LHCN-M2 (cell line): ENCODE measurements around the gene IFT81. TPM values are rescaled to one million over a fixed set of nuclear protein-coding genes. Genes with fewer than 3 reads are reported as not detected.
A peak's percentile ranks its signal among the peaks of the same experiment; 100 is the strongest.
"Not testable (repeated sequence)": the region's sequence is repeated elsewhere in the genome, so short reads cannot be mapped to it uniquely, and the experiment has no call there.

Experiments used
- DNase-seq: peaks from one replicate; pipeline ENCODE4 v3.0.0-alpha.2; 2012; ENCODE audit warnings: low read depth
- total RNA-seq: library from RNA; depleted of rRNA; stranded (reverse); fragments of >200 nt; gene quantifications from 2 replicates; pipeline ENCODE4 v1.2.3, GENCODE V29; 2014

Gene IFT81
- total RNA-seq, 1 experiment from 2014 or later = 16.9 TPM

DNA sequence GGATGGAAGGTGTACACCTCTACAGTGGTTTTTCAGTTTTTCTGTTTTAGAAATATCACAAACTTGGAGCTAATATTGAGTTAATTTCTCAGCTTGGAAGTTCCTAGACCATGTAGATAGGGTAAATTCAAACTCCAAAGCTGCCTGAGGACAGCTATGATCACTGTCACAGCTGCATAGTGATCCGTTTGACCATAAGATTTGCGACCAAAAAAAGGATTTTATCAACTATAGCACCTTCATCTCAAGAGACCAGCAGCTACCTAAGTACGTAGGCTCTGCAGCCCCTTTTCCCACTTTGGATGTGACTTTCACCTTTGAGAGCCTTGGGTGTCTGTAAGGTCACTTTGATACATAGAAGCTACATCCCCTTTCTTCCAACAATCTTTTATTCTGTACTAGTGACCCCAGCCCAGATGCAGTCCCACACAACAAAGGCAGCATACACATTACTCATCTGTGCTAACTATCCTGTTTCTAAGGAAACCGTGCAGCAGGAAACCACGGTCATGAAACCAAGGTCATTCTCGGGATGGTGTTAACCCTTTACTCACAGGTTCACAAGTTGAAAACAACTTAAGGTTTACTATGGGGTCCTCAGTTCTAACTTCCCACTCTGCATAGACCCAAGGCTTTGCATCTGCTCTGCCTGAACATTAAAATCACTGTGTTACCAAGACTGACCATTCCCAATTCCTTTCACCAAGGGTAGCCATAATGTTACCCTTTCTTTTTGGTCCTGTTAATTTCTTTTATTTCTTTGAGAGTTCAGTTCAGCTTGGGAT is 75.4 kb downstream of the IFT81 start:
- DNase-seq = peak; percentile 80

DNA sequence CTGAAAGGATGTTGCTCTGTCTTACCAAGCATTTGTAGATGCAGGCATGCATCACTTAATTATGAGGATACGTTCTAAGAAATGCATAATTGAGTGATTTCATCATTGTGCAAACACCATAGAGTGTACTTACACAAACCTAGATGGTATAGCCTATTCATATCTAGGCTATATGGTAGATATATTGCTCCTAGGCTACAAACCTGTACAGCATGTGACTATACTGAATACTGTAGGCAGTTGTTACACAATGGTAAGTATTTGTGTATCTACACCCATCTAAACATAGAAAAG is 75.9 kb downstream of the IFT81 start:
- DNase-seq = no peak

DNA sequence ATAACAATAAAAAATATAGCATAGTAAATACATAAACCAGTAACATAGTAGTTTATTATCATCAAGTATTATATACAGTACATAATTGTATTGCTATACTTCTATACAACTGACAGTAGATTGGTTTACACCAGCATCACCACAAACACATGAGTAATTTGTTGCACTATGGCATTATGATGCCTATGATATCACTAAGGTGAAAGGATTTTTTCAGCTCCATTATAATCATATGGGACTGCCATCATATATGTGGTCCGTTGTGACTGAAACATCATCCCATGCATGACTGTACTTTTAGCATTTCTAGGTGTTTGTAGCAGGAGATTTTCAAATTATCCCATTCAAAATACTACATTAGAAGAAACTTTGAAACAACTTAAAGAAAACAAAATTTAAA is 77.8 kb downstream of the IFT81 start:
- no peak for DNase-seq

DNA sequence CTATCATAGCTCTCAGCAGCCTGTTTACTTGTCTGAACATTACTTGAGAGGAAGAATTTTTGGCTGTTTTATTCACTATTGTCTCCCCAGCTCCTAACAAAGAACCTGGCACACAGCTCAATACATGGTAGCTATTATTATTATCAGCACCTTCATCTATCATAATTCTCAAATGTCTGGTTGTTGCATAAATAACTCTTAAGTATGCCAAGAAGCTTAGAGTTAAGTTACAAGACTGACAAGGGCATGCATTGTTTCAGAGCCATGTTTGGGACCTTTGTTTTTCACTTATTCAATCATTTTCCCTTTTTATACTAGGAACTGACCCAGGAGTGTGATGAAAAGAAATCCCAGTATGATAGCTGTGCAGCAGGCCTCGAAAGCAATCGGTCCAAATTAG is 79.4 kb downstream of the IFT81 start:
- DNase-seq = no peak

DNA sequence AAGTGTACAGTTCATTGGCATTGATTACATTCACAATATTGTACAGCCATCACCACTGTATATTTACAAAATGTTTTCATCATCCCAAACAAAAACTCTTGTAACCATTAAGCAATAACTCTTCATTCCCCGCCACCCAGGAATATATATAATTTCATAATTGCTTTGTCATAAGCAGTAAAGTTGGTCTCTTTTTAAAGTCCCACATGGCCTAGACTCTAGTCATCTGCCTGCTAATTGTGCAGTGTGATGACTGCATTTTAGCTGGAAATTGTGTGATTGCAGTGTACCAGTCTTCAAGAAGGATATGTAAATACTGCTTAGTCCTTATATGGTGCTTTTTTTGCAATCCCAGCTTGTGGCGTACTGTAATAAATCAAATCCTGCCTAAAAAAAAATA is 81.8 kb downstream of the IFT81 start:
- DNase-seq = no peak

DNA sequence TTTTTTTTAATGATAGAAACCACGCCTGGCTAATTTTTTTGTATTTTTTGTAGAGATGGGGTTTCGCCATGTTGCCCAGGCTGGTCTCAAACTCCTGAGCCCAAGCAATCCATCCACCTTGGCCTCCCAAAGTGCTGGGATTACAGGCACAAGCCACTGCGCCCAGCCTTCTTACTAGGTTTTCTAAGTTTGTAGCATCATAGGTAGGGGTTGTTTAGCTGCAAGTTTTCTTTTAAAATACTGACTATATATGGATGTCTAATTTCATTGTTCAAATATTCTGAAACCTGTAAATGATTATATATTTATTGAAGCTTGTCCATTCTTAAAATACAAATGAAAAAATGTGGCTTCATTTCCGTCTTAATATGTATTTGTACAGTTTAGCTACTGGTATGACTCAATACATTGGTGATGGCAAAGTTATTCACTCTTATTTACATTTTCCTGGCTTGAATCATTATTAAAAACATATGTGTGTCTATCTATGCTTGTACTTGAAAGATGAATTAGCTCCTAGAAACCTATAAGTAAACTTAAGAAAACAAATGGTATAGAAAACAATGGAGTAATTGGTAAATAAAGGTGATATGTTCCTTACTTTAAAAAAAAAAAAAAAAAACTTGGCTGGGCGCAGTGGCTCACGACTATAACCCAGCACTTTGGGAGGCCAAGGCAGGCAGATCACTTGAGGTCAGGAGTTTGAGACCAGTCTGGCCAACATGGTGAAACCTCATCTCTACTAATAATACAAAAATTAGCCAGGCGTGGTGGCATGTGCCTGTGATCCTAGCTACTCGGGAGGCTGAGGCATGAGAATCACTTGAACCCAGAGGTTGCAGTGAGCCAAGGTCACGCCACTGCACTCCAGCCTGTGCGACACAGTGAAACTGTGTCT is 87.7 kb downstream of the IFT81 start:
- DNase-seq = peak; percentile 62

DNA sequence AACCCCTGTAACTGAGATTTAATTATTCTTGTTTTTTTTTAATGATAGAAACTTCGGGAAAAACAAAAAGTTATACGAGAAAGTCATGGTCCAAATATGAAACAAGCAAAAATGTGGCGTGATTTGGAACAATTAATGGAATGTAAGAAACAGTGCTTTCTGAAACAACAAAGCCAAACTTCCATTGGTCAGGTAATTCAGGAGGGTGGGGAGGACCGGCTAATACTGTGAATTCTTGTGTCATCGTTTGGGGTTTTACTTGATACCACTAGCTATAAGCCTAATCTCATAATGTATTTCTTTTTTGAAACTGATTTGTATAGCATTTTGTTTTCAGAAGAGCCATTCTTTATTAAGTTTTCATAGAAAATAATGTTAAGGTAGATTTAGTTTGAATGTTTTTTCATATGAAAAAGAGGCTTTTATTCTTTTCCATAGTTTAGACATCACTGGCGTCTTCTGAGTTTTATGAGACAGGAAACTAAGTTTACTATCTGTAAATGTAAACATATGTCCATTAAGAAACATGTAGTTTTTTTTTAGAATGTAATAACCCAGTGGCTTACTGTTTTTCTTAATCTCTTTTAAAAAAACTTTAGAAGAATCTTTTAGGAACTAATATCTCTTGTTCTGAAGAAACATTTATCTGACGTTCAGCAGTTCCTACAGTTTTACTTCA is 94.0 kb downstream of the IFT81 start:
- DNase-seq = no peak

DNA sequence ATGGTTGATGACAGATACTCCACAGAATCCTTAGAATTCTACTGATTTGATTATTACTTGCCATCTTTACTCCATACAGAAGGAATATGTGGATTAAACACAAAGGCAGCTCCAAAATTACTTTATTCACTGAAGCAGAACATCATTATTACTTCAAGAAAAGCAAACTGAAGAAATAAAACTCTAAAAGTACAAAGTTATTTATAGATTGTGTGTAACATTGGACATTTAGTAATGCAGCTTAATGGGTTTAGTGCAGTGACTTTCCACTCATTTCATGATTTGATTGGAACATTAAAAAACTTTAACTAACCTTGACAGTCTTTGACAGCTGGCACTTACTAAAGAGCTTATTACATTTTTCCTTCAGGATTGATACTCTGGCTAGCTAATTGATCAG is 97.9 kb downstream of the IFT81 start:
- DNase-seq = no peak

DNA sequence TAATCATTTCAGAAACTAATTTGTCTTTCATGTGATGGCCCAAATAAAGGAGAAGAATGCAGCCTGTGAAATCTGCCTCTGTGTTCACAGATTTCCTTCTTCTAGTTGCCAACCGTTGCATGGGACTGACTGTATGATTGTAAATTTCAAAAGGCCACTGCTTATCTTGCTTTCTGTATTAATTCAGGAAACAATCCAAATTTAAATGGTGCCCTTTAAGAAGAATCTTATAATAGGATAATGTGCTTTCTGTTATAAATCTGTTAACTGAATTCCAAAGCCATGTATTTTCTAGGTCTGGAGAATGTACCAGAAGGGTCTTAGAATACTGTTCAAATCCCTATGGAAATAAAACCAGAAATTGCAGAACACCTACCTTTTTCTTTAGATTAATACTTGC is 98.3 kb downstream of the IFT81 start:
- no peak for DNase-seq

DNA sequence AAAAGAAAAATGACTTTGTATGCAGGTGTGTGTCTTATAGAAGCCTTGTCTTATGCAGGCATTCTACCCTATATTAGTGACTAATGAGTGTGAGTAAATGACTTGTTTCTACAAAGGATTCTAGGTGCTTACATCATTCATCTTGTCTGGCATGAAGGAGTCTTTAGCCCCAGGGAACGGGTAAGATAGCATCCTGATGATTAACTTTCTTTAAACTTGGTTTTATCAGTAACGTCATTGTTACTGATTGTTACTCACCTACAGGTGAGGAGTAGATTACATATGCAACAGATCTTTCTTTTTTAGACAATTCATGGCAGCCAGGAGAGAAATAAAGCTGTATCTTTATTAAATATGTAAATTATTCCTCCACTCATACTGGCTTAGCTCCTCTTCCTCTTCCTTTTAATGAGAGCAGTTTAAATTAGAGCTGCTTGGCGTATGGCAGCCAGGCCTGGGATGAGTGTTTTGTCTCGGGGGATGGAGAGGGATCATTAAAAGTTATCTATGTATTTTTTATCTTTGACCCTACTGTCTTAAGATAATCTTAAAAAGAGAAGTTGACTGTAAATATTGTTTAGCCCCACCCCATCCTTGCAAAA is 99.7 kb downstream of the IFT81 start:
- no peak for DNase-seq

DNA sequence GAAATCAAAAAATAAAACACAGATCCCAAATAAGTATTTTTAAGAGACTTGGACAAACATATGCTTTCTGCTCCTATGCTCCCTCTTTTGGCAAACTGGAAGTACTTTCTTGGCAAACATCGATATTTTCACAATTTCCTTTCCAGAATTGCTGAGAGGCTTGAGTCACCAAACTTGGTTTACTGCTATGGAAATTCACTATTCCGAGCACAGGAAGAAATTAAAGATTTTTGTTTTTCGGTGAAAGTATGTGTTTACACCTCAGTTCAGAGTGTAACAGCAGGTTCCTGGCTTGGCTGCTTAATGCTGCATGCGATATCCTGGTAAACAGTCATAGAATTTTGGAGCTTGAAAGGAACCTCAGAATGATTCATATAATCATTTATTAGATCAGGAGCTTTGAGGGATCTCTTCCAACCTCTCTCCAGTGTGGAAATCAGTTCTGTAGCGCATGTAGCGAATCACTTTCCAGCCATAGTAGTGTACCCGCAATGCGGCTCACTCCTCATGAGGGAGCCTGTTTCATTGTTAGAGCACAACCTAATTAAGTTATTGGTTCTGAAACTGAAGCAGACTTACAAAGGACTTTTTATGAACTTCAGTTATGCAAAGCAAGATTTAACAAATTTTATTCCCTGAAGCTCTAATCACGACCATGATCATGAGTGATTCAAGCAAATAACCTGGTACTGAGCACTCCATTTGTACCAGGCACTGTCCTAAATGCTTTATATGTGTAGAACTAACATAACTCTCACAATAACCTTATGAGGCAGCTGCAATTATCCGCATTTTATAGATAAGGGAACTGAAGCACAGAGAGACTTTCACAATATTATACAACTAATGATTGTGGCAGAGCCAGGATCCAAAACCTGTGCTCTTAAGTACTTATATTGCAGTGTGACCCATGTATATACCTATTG is 100.5 kb downstream of the IFT81 start:
- DNase-seq = peak; percentile 72

DNA sequence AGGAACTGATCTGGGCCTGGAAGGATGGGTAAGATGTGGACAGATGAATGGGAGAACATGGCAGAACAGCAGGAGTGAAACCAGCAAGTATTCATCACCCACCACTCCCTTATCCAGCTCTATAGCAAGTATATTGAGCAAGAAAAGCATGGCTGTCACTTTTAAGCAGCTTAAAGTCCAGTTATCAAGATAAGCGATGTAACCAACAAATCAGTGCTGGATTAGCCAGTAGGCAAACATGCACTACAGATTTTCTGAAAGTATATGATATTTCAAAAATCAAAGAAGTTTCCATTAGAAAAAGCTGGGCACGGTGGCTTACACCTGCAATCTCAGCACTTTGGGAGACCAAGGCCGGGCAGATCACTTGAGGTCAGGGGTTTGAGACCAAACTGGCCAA is 103.0 kb downstream of the IFT81 start:
- no peak for DNase-seq

DNA sequence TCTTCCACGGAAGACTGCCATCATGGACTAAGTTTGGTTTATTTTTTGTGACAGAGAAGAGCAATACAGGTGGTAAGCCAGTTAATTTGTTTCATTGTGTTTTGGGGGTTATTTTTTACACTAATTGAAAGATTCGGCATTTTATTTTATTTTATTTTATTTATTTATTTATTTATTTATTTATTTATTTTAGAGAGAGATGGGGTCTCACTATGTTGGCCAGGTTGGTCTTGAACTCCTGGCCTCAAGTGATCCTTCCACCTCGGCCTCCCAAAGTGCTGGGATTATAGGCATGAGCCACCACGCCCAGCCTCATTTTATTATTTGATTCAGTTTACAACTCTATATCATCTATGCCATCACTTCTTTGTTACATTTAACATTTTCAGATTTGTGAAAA is 104.2 kb downstream of the IFT81 start:
- not testable (repeated sequence) for DNase-seq

DNA sequence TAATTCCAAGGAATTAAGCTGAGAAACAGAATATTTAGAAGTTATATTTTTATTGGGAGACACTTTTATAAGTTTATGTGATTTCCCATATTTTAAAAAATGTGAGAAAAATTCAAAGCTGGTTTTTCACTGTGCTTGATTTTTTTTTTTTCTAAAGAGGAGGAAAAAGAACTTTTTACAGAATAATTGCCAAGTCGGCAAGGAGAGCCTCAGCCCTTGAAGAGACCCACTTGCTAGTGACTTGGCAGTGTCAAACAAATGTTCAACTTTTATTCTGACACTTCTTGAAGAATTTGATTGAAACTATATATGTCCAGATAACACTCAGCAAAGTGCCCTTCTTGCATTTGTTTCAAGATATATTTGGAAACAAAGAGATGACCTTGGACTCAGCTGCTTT is 104.6 kb downstream of the IFT81 start:
- no peak for DNase-seq

DNA sequence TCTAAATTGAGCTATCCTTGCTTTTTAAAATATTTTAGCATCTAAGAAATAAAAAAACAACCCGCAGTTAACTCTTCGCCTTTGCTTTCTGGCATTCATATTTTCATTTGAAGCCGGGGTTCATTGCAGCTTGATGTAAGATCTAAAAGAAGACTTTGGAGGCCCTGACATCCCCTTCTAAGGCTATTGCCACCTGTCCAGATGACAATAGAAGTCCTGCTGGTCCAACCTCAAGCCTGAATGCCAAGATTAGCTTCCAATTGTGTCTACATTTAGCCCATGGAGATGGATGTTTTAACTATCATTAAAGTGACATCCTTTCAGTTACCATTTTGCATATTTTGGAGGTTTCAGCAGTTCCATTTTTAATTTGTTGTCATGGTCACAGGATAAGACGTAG is 105.3 kb downstream of the IFT81 start:
- no peak for DNase-seq

DNA sequence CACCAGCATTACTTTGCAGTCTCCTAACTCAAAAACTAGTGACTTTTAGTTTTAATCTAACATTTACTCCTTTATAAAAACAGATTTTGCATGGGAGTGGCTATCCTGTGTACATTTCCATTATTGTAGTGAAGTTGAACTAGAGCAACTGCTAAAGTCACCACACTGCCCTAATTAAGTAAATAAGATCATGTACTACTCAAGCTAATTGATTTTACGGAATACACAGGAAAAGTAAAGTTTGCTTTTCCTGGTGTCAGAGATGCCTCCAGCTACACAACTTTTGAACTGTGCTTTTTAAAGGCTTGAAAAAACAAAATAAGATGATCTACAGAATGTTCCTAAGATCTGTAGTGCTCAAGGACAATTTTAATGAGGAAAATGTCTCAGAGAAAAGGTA is 106.5 kb downstream of the IFT81 start:
- no peak for DNase-seq

DNA sequence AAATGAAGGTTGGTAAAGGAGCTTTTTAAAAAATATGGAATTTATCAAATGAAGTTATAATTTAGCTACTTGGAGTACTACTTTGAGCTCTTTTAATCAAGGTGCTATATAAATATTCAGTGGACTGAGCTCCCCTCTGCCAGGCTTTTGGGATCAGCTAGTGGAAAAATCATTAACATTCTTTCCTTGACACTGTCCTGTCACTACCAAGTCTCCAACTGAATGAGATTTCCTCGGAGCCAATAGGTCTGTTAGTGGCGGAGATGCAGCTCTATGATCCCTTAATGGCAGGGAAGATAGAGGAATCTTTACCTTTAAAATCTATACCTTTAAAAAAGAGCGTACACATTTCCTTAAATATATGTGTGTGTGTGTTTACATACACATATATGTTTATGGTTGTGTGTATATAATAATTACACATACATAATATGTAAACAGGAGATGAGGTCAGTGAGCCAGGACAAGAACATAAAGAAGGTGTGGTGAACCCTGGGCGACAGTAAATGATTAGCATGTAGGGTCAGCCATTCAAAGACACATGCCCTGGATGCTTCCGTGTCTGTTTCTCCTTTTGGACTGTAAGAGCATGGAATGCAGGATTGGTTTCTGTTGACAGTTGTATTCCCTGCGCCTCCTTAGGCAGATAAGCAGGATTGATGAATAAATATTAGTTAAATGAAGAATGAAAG is 109.2 kb downstream of the IFT81 start:
- DNase-seq = no peak

DNA sequence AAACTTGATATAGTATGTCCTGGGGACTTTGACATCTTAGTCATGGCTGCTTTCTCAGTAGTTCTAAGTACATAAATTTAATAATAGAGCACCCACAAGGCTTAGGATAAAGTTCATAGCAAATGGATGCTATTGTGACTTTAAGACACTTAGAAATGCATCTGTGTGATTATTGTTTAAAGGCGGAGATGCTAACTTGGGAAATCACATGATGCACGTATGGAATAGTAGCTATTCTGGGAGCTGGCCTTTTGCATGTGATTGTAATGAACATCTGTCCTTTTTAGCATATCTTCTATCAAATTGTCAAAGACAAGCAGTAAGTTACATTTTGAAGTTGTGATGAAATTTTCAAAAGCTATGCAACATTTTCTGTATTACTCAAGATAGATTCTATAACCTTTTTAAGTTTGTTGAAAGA is 110.2 kb downstream of the IFT81 start:
- DNase-seq = no peak

DNA sequence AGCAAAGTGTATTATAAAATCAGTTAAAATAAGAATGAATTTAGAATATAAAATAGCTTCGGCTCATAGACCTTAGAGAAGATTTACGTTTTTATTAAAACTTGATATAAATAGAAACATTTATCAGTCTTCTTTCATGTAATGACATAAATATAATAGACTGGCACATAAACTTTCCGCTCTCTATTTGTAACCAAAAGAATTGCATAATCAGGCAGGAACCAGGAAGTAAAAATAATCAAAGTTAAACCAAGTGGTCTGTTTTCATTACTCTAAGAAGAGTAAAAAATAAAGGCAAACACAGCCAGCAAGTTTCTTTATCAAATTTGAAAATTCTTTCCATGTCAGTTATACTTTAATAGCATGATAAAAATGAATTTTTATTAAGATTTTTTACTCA is 110.6 kb downstream of the IFT81 start:
- no peak for DNase-seq

DNA sequence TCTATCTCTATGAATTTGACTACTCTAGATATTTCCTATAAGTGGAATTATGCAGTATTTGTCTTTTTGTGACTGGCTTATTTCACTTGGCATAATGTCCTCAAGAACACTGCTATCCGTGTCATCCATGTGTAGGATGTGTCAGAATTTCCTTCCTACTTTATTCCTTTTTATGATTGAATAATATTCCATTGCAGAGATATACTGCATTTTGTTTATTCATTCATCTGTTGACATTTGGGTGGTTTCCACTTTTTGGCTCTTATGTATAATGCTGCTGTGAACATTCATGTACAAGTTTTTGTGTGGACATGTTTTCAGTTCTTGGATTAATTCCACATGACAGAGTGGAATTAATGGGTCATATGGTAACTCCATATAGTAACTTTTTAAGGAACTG is 111.2 kb downstream of the IFT81 start:
- no peak for DNase-seq
